GM12878 (cell line): ENCODE results near the gene DRAP1. TPM values are rescaled to one million over a fixed set of nuclear protein-coding genes. Genes with fewer than 3 reads are reported as not detected.
A peak's percentile ranks its signal among the peaks of the same experiment; 100 is the strongest.

Experiments
- ASH2L ChIP-seq: fragments of 300-600, 200-600 bp; sonication (generic); IDR thresholded peaks from 2 replicates; pipeline ENCODE4 v1.6.1; 2017; ENCODE audit warnings: low read depth, mild to moderate bottlenecking, borderline replicate concordance
- ATF7 ChIP-seq: fragments of 450-650 bp; IDR thresholded peaks from 2 replicates; pipeline ENCODE4 v1.6.1; 2016; ENCODE audit warnings: low read depth, mild to moderate bottlenecking
- CBX3 ChIP-seq: fragments of 200-600 bp; sonication (generic); IDR thresholded peaks from 2 replicates; pipeline ENCODE4 v1.6.1; 2016; ENCODE audit warnings: low read depth, borderline replicate concordance
- CHD4 ChIP-seq: fragments of 200-600 bp; sonication (generic); IDR thresholded peaks from 2 replicates; pipeline ENCODE4 v1.6.1; 2016; ENCODE audit warnings: mild to moderate bottlenecking
- CUX1 ChIP-seq: IDR thresholded peaks from 2 replicates; pipeline ENCODE4 v1.6.1; 2012; ENCODE audit warnings: improper control_type of control experiment, low read depth, low read length; ENCODE audit not compliant: insufficient replicate concordance
- EGR1 ChIP-seq, 2 experiments: IDR thresholded peaks; 1 replicate in 1 of 2; 2 replicates in 1 of 2; pipeline ENCODE4 v1.6.1; 2011 to 2012; ENCODE audit warnings: low read depth in 2 of 2, low read length in 2 of 2, borderline replicate concordance in 1 of 2, mild to moderate bottlenecking in 1 of 2, moderate library complexity in 1 of 2
- KAT2A ChIP-seq: conservative IDR thresholded peaks from 2 replicates; pipeline ENCODE4 v1.6.1; 2011; ENCODE audit warnings: low read depth, low read length; ENCODE audit not compliant: control insufficient read depth
- MEF2B ChIP-seq: fragments of 450-650 bp; IDR thresholded peaks from 2 replicates; pipeline ENCODE4 v1.6.1; 2018; ENCODE audit warnings: mild to moderate bottlenecking, moderate library complexity; ENCODE audit not compliant: partially characterized antibody, poor library complexity, severe bottlenecking
- MLLT1 ChIP-seq: fragments of 450-650 bp; IDR thresholded peaks from 2 replicates; pipeline ENCODE4 v1.6.1; 2016; ENCODE audit warnings: mild to moderate bottlenecking
- NBN ChIP-seq: fragments of 450-650 bp; IDR thresholded peaks from 2 replicates; pipeline ENCODE4 v1.6.1; 2016
- NRF1 ChIP-seq: conservative IDR thresholded peaks from 2 replicates; pipeline ENCODE4 v1.6.1; 2011; ENCODE audit warnings: mild to moderate bottlenecking, low read depth, low read length, improper control_type of control experiment
- PML ChIP-seq: IDR thresholded peaks from 2 replicates; pipeline ENCODE4 v1.6.1; 2012; ENCODE audit warnings: low read length, inconsistent platforms
- SMAD5 ChIP-seq: IDR thresholded peaks from 2 replicates; pipeline ENCODE4 v1.6.1; 2016; ENCODE audit warnings: antibody characterized with exemption, low read depth
- SMARCA5 ChIP-seq: fragments of 450-650 bp; IDR thresholded peaks from 2 replicates; pipeline ENCODE4 v1.6.1; 2017; ENCODE audit warnings: mild to moderate bottlenecking
- SRF ChIP-seq, 2 experiments: IDR thresholded peaks; 2 replicates each; pipeline ENCODE4 v1.6.1; 2011; ENCODE audit warnings: low read depth in 2 of 2, low read length in 2 of 2, mild to moderate bottlenecking in 1 of 2, moderate library complexity in 1 of 2
- TCF3 ChIP-seq: IDR thresholded peaks from 2 replicates; pipeline ENCODE4 v1.6.1; 2012; ENCODE audit warnings: low read depth, mild to moderate bottlenecking, low read length, borderline replicate concordance; ENCODE audit not compliant: insufficient read depth
- WRNIP1 ChIP-seq: IDR thresholded peaks from 2 replicates; pipeline ENCODE4 v1.6.1; 2011; ENCODE audit warnings: low read depth, low read length, improper control_type of control experiment, borderline replicate concordance
- YBX1 ChIP-seq: fragments of 450-650 bp; IDR thresholded peaks from 2 replicates; pipeline ENCODE4 v1.6.1; 2016; ENCODE audit warnings: antibody characterized with exemption
- ZBTB33 ChIP-seq: fragments of 450-650 bp; IDR thresholded peaks from 2 replicates; pipeline ENCODE4 v1.6.1; 2017; ENCODE audit warnings: mild to moderate bottlenecking
- polyA plus RNA-seq, 11 experiments: library from polyadenylated mRNA; depleted of rRNA in 4 of 11; unstranded in 6 of 11; stranded (reverse) in 5 of 11; fragments of >200 nt; fragmentation: Nextera tagmentation in 4 of 11; fragmentation: Illumina TruSeq in 1 of 11; extraction: Ambion mirVana in 4 of 11; extraction: Trizol in 1 of 11; gene quantifications; 1 replicate in 1 of 11; 2 replicates in 10 of 11; pipeline versions ENCODE4 v1.2.1 to v1.2.3, GENCODE V29; 2011 to 2016; ENCODE audit warnings: inconsistent platforms in 2 of 11, missing spikeins in 2 of 11, low read depth in 1 of 11
- total RNA-seq, 4 experiments: library from RNA; depleted of rRNA in 3 of 4; stranded (reverse); fragments of >200 nt in 3 of 4; fragmentation: Illumina TruSeq in 1 of 4; extraction: Trizol in 1 of 4; gene quantifications; 2 replicates each; pipeline versions ENCODE4 v1.2.1 to v1.2.3, GENCODE V29; 2013 to 2021

Gene DRAP1
- total and polyA plus RNA-seq, 10 of the 15 experiments (the other 5 are each of a cell fraction or from before 2014, with no cell fraction given): 9.4 to 163 (median 114) TPM

- TF ChIP-seq SMAD5: no peak
- TF ChIP-seq ATF7: no peak
- no peak for TF ChIP-seq ASH2L
- TF ChIP-seq PML: 0 out of 2 replicates have a peak, but pooled peaks have one; percentile 29
- no peak for TF ChIP-seq CUX1
- no peak for TF ChIP-seq SMARCA5
- 0 out of 2 replicates have a peak, but pooled peaks have one; percentile 8 for TF ChIP-seq MLLT1
- TF ChIP-seq ZBTB33: no peak
- peak; percentile 78 for TF ChIP-seq NBN
- no peak for TF ChIP-seq NRF1
- no peak for TF ChIP-seq CBX3
- no peak for TF ChIP-seq KAT2A
- no peak for TF ChIP-seq YBX1
- TF ChIP-seq MEF2B: peak; percentile 32
- no peak for TF ChIP-seq WRNIP1
- no peak for TF ChIP-seq TCF3
- TF ChIP-seq SRF (IDR thresholded peaks at IDR 0.05; ENCODE audit: low read depth in 2 of 2, low read length in 2 of 2): no peak
- 0 out of 2 replicates have a peak, but pooled peaks have one; percentile 64 for TF ChIP-seq CHD4
- TF ChIP-seq EGR1 (IDR thresholded peaks at IDR 0.05; ENCODE audit: borderline replicate concordance in 1 of 2, low read depth in 2 of 2, low read length in 2 of 2): peak in 1 of 2 experiments; percentile 73; a peak in 1 of 3 replicates
These were observed 45.7 kb upstream of the DRAP1 start (continued) for GRCh38 chr11:65873318-65874156.
